ENCODE data around the gene AKT2. TPM values are rescaled to one million over a fixed set of nuclear protein-coding genes. Genes with fewer than 3 reads are reported as not detected.

The AKT2 gene
- polyA plus RNA-seq, 2 of the 4 experiments (the other 2 are of a cell fraction): 136 to 159 TPM

DNA sequence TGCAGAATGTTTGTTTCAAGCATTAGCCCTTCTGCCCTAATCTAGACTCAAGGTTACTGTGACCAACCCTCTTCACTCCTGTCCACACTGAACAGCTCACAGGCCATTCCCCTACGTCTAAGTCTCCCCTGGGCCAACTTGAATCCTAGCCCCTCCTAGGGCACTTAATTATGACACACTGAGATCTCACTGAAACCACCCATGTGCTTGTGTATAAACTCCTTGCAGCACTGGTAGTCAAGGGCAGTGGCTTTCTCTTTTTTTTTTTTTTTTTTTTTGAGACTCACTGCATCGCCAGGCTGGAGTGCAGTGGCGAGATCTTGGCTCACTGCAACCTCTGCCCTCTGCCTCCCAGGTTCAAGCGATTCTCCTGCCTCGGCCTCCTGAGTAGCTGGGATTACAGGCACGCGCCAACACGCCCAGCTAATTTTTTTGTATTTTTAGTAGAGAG, 1.9 kb upstream of the AKT2 start:
- DNase-seq (ENCODE audit: low read depth in 1 of 2, low spot score in 1 of 2): no peak

DNA sequence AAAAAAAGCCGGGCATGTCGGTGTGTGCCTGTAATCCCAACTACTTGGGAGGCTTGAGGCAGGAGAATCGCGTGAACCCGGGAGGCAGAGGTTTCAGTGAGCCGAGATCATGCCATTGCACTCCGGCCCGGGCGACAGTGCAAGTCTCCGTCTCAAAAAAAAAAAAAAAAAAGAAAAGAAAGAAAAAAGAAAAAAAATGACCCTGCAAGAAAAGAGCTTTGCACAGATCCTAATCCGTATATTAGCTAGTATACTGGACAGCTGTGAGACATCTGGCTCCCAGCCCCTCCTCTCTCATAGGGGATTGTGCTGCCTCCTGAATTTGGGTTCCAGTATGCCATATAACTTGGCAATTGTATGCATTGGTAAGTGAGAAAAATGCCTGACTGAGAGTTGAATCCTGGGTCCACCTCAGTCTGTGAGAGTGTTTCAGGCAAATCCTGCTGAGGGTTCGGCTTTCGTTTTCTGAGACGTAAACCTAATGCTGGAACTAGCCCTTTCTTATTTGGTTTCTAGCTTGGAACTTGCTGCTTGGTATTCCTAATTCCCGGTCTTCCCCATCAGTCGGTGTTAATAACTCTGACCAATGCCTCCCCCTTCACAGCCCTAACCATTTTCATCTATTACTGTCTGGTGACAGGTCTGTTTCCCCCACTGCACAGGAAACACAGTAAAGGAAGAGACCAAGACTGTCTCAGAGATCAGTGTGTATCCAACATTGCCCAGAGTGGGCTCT, 1.3 kb upstream of the AKT2 start:
- no peak overlapping the region for H3K4me3 ChIP-seq
- no peak for DNase-seq (ENCODE audit: low read depth in 1 of 2, low spot score in 1 of 2)
- POLR2A ChIA-PET: interaction anchor here (0.6 to 0.7 kb wide), 2 partner anchors 11 to 89 kb away, joined by 3 to 4 read pairs; no protein-coding TSS in a partner anchor
- FAIRE-seq: no peak
- no peaks in the 10 kb centered on the region for H3K9me3 ChIP-seq
- no peak for TF ChIP-seq HOXB13 (CRISPR knock-in tag; IDR thresholded peaks at IDR 0.05; ENCODE audit: low read depth)
- TF ChIP-seq CBX8 (IDR thresholded peaks at IDR 0.05): no peak
- no peak for TF ChIP-seq CBX2 (IDR thresholded peaks at IDR 0.05; ENCODE audit: borderline replicate concordance, low read depth)
- TF ChIP-seq, protein P1, sequence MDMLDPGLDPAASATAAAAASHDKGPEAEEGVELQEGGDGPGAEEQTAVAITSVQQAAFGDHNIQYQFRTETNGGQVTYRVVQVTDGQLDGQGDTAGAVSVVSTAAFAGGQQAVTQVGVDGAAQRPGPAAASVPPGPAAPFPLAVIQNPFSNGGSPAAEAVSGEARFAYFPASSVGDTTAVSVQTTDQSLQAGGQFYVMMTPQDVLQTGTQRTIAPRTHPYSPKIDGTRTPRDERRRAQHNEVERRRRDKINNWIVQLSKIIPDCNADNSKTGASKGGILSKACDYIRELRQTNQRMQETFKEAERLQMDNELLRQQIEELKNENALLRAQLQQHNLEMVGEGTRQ (IDR thresholded peaks at IDR 0.05): no peak
- no peak for TF ChIP-seq ZFP36 (IDR thresholded peaks at IDR 0.05; ENCODE audit: borderline replicate concordance, partially characterized antibody)
- no peak for TF ChIP-seq MAZ (IDR thresholded peaks at IDR 0.05; ENCODE audit: borderline replicate concordance, low read depth, low read length)
- TF ChIP-seq EP300 (IDR thresholded peaks at IDR 0.05): no peak
- TF ChIP-seq, protein P2, sequence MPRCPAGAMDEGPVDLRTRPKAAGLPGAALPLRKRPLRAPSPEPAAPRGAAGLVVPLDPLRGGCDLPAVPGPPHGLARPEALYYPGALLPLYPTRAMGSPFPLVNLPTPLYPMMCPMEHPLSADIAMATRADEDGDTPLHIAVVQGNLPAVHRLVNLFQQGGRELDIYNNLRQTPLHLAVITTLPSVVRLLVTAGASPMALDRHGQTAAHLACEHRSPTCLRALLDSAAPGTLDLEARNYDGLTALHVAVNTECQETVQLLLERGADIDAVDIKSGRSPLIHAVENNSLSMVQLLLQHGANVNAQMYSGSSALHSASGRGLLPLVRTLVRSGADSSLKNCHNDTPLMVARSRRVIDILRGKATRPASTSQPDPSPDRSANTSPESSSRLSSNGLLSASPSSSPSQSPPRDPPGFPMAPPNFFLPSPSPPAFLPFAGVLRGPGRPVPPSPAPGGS (IDR thresholded peaks at IDR 0.05): no peak
- TF ChIP-seq NFE2L2 (conservative IDR thresholded peaks at IDR 0.05; ENCODE audit: low read length): no peak
- TF ChIP-seq, protein P3, sequence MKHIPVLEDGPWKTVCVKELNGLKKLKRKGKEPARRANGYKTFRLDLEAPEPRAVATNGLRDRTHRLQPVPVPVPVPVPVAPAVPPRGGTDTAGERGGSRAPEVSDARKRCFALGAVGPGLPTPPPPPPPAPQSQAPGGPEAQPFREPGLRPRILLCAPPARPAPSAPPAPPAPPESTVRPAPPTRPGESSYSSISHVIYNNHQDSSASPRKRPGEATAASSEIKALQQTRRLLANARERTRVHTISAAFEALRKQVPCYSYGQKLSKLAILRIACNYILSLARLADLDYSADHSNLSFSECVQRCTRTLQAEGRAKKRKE (CRISPR knock-in tag; IDR thresholded peaks at IDR 0.05; ENCODE audit: low read depth): no peak
- TF ChIP-seq, protein P4, sequence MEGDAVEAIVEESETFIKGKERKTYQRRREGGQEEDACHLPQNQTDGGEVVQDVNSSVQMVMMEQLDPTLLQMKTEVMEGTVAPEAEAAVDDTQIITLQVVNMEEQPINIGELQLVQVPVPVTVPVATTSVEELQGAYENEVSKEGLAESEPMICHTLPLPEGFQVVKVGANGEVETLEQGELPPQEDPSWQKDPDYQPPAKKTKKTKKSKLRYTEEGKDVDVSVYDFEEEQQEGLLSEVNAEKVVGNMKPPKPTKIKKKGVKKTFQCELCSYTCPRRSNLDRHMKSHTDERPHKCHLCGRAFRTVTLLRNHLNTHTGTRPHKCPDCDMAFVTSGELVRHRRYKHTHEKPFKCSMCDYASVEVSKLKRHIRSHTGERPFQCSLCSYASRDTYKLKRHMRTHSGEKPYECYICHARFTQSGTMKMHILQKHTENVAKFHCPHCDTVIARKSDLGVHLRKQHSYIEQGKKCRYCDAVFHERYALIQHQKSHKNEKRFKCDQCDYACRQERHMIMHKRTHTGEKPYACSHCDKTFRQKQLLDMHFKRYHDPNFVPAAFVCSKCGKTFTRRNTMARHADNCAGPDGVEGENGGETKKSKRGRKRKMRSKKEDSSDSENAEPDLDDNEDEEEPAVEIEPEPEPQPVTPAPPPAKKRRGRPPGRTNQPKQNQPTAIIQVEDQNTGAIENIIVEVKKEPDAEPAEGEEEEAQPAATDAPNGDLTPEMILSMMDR (IDR thresholded peaks at IDR 0.05): no peak
- no peak for TF ChIP-seq HOXB5 (CRISPR knock-in tag; IDR thresholded peaks at IDR 0.05)
- H3K27ac ChIP-seq: peak overlapping the region; percentile 78 to 90
- H3K4me2 ChIP-seq: peak overlapping the region; percentile 73
- WGBS (ENCODE audit: missing lambda C conversion rate): 94% methylated on average over 16 of the region's 16 CpGs
- no peak for ATAC-seq
- peaks cover 17% of the 10 kb centered on the region for H3K4me1 ChIP-seq
- CTCF ChIA-PET: interaction anchor here (0.7 to 10.0 kb wide), 7 partner anchors 20 to 243 kb away, joined by 3 to 61 read pairs (median 4); no protein-coding TSS in a partner anchor

More for the DNA sequence above, 1.9 kb upstream of the AKT2 start:
- TF ChIP-seq RFX5 (IDR thresholded peaks at IDR 0.05) (no peak), PHF8 (IDR thresholded peaks at IDR 0.05; ENCODE audit: borderline replicate concordance, low read depth) (no peak), BHLHE40 (IDR thresholded peaks at IDR 0.05; ENCODE audit: low read depth, low read length) (no peak), SREBF2 (IDR thresholded peaks at IDR 0.05) (no peak), EHF (CRISPR knock-in tag; IDR thresholded peaks at IDR 0.05) (no peak), HOXA7 (CRISPR knock-in tag; IDR thresholded peaks at IDR 0.05) (no peak), SMC3 (IDR thresholded peaks at IDR 0.05) (no peak)
- TF ChIP-seq, protein P4 (IDR thresholded peaks at IDR 0.05): no peak
- H3K4me2 ChIP-seq: no peak overlapping the region
- no peak overlapping the region for H3K4me3 ChIP-seq
- ChIA-PET CTCF (interaction anchor here (0.9 to 10.0 kb wide), 5 partner anchors 19 to 243 kb away, joined by 3 to 61 read pairs (median 4); no protein-coding TSS in a partner anchor), POLR2A (interaction anchor here (0.6 to 0.7 kb wide), 2 partner anchors 11 to 90 kb away, joined by 3 to 5 read pairs; no protein-coding TSS in a partner anchor)
- WGBS (ENCODE audit: missing lambda C conversion rate): 96% methylated on average over 8 of the region's 8 CpGs
- FAIRE-seq (no peak), ATAC-seq (no peak)
- H3K9me3 ChIP-seq: no peaks in the 10 kb centered on the region
- no peak overlapping the region; a peak in 1 of 6 replicates for H3K27ac ChIP-seq
- peaks cover 17% of the 10 kb centered on the region for H3K4me1 ChIP-seq
